MCF 10A (cell line): ENCODE results near the gene HEPHL1. TPM values are rescaled to one million over a fixed set of nuclear protein-coding genes. Genes with fewer than 3 reads are reported as not detected.
A peak's percentile ranks its signal among the peaks of the same experiment; 100 is the strongest.

Experiments used
- BruUV-seq: library from RNA; stranded (reverse); fragments of 400-500 nt; replicated peaks from 2 replicates; lab custom pipeline; 2021; lab: Mats Ljungman, UMichigan
- CTCF ChIA-PET: fragments of 300-600 bp; sonication (Branson Sonifier 250); formaldehyde crosslinking; extraction: SDS; loops from one replicate; lab custom pipeline; 2021; ENCODE audit warnings: antibody characterized with exemption, inconsistent platforms; lab: Yijun Ruan, JAX
- POLR2A ChIA-PET: fragments of 300-600, 350-650 bp; sonication (Branson Sonifier 250); formaldehyde crosslinking; extraction: SDS; loops from one replicate; lab custom pipeline; 2020; ENCODE audit warnings: antibody characterized with exemption, inconsistent platforms; lab: Yijun Ruan, JAX
- DNase-seq: peaks from one replicate; pipeline ENCODE4 v3.0.0-alpha.2; 2018; ENCODE audit not compliant: unreplicated experiment
- H3K27ac Mint-ChIP-seq: one replicate; pipeline ENCODE4 v1.8.0; 2022; ENCODE audit warnings: mild to moderate bottlenecking, low read depth, mixed read lengths; ENCODE audit not compliant: unreplicated experiment
- H3K27me3 Mint-ChIP-seq: one replicate; pipeline ENCODE4 v1.8.0; 2022; ENCODE audit warnings: mixed read lengths; ENCODE audit not compliant: insufficient read depth, unreplicated experiment
- H3K36me3 Mint-ChIP-seq: one replicate; pipeline ENCODE4 v1.8.0; 2022; ENCODE audit warnings: mild to moderate bottlenecking, moderate library complexity, mixed read lengths; ENCODE audit not compliant: insufficient read depth, unreplicated experiment
- H3K4me1 Mint-ChIP-seq: one replicate; pipeline ENCODE4 v1.8.0; 2022; ENCODE audit warnings: mixed read lengths; ENCODE audit not compliant: insufficient read depth, unreplicated experiment
- H3K4me3 Mint-ChIP-seq: one replicate; pipeline ENCODE4 v1.8.0; 2022; ENCODE audit warnings: mild to moderate bottlenecking, moderate library complexity, mixed read lengths; ENCODE audit not compliant: unreplicated experiment
- H3K9me3 Mint-ChIP-seq: one replicate; pipeline ENCODE4 v1.8.0; 2022; ENCODE audit warnings: mixed read lengths; ENCODE audit not compliant: unreplicated experiment
- intact Hi-C: fragments of 100-400 bp; cut with micrococcal nuclease; formaldehyde crosslinking; loops from 2 replicates; pipeline ENCODE4 v1.14.1; 2022
- total RNA-seq: library from RNA; stranded (reverse); gene quantifications from 2 replicates; pipeline ENCODE4 v1.2.3, GENCODE V29; 2022
- TF ChIP-seq, protein P1 (sequence below): fragments of 200-600 bp; IDR thresholded peaks from one replicate; pipeline ENCODE4 v1.8.0; 2022; ENCODE audit warnings: antibody characterized with exemption, mild to moderate bottlenecking; ENCODE audit not compliant: unreplicated experiment

HEPHL1 gene
- total RNA-seq, 1 experiment from 2014 or later, result not detected

DNA sequence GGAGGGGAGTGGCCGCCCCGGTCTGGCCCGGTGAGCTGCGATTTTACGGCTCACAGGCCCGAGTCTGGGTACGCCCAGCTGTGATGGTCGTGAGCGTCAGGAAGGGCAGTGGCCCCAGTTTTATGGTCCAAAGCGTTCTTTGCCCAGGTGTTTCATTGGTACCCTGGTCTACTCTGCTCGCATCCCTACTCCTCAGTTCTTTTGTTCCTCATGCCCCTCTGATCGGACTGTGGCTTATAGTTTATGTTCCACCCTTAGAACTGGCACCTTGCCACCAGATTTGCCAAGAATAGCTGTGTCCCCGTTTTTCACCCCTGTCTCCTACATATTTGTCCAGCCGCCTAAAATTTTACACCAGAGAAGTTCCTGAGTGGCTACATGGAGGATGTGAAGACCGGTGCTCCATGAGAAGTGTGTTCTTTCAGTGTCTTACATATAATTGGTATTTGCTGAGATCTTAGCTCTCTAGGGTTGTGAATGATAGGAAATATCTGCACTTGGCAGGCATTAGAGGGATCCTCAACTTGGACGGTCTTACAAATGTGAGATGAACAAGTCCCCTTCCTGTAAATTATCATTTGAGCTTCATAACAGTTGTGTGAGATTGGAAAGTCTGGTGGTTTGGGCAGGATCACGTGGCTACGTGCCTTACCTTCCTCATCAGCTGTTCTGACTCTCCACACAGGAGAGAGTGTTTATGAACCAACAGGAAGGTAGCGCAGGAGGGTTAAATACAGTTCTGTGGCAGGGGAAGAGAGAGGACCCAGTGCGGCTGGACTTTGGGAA is 108.6 kb downstream of the HEPHL1 start:
- Mint-ChIP-seq H3K36me3 (no peaks in the 10 kb centered on the region), H3K27me3 (no peaks in the 10 kb centered on the region), H3K4me1 (peaks cover 16% of the 10 kb centered on the region), H3K9me3 (no peaks in the 10 kb centered on the region), H3K4me3 (no peak overlapping the region), H3K27ac (no peak overlapping the region)
- BruUV-seq, result TSS peak; percentile 52
- TF ChIP-seq, protein P1, sequence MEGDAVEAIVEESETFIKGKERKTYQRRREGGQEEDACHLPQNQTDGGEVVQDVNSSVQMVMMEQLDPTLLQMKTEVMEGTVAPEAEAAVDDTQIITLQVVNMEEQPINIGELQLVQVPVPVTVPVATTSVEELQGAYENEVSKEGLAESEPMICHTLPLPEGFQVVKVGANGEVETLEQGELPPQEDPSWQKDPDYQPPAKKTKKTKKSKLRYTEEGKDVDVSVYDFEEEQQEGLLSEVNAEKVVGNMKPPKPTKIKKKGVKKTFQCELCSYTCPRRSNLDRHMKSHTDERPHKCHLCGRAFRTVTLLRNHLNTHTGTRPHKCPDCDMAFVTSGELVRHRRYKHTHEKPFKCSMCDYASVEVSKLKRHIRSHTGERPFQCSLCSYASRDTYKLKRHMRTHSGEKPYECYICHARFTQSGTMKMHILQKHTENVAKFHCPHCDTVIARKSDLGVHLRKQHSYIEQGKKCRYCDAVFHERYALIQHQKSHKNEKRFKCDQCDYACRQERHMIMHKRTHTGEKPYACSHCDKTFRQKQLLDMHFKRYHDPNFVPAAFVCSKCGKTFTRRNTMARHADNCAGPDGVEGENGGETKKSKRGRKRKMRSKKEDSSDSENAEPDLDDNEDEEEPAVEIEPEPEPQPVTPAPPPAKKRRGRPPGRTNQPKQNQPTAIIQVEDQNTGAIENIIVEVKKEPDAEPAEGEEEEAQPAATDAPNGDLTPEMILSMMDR, result no peak
- peak; percentile 36 for DNase-seq
- intact Hi-C loops, result loop anchor here (5.0 kb wide), 2 partner anchors 53 to 207 kb away; no protein-coding TSS in a partner anchor
- CTCF ChIA-PET, result interaction anchor here (0.8 to 2.1 kb wide), 9 partner anchors 12 to 235 kb away, joined by 3 to 10 read pairs (median 6); no protein-coding TSS in a partner anchor
- POLR2A ChIA-PET, result interaction anchor here (0.5 to 4.8 kb wide), 20 partner anchors 8 to 389 kb away, joined by 3 to 36 read pairs (median 6); partner anchors contain the start of genes C11orf54, MED17 and TAF1D

DNA sequence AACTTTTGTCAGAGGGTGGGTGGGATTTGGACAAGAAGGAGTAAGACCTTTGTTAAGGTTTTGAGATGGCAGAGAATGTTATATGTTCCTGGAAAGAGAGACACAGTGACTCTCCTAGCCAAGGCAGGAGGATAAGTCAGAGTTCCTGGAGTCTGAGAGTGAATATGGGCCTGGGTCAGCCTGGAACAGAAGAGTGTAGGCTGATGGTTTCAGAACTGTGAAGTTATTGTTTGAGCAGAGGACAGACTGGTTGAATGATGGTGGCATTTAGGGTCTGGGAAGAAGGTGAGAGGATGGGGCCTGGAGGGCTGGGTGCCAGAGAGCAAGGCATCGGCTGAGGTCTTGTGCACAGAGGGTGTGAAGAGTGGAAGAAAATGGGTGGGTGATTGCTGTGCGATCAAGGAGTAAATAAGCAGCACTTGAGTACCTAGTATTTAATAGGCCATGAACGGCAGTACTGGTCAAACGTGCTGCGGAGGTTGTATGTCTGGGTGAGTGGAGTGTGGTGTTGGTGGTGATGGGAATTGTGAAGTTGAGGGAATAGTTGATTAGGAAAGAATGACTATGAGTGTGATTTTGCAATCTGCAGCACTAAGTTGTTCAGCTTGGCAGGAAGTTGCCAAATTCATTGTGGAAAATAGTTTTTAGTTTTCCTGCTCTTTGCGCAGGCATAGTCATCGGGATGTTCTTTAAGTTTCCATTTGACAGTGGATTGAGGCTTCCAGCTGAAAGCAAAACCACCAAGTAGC is 109.3 kb downstream of the HEPHL1 start:
- ChIA-PET POLR2A (interaction anchor here (0.5 to 4.8 kb wide), 19 partner anchors 9 to 390 kb away, joined by 3 to 36 read pairs (median 8); partner anchors contain the start of genes ANKRD49, C11orf54, MRE11 and TAF1D), CTCF (interaction anchor here (0.8 to 2.3 kb wide), 7 partner anchors 14 to 56 kb away, joined by 4 to 20 read pairs (median 8); no protein-coding TSS in a partner anchor)
- peaks cover 21% of the 10 kb centered on the region for H3K4me1 Mint-ChIP-seq
- no peaks in the 10 kb centered on the region for H3K9me3 Mint-ChIP-seq
- TF ChIP-seq, protein P1, result no peak
- H3K27me3 Mint-ChIP-seq, result no peaks in the 10 kb centered on the region
- TSS peak; percentile 83 for BruUV-seq
- intact Hi-C loops, result loop anchor here (5.0 kb wide), 1 partner anchor 52 kb away; no protein-coding TSS in a partner anchor
- H3K36me3 Mint-ChIP-seq, result no peaks in the 10 kb centered on the region
- peak; percentile 91 for DNase-seq
- H3K27ac Mint-ChIP-seq, result no peak overlapping the region
- H3K4me3 Mint-ChIP-seq, result no peak overlapping the region

- H3K4me1 Mint-ChIP-seq, result peaks cover 28% of the 10 kb centered on the region
- intact Hi-C loops, result loop anchor here (5.0 kb wide), 1 partner anchor 51 kb away; no protein-coding TSS in a partner anchor
- CTCF ChIA-PET, result interaction anchor here (0.6 to 2.3 kb wide), 7 partner anchors 14 to 281 kb away, joined by 3 to 20 read pairs (median 4); no protein-coding TSS in a partner anchor
- H3K27me3 Mint-ChIP-seq, result no peaks in the 10 kb centered on the region
- BruUV-seq, result no TSS peak
- H3K36me3 Mint-ChIP-seq, result no peaks in the 10 kb centered on the region
- H3K9me3 Mint-ChIP-seq, result no peaks in the 10 kb centered on the region
- no peak overlapping the region for H3K27ac Mint-ChIP-seq
- TF ChIP-seq, protein P1, result no peak
- no peak overlapping the region for H3K4me3 Mint-ChIP-seq
- POLR2A ChIA-PET, result interaction anchor here (0.9 to 4.8 kb wide), 13 partner anchors 8 to 391 kb away, joined by 3 to 36 read pairs (median 6); partner anchors contain the start of genes ANKRD49, C11orf54, MRE11 and TAF1D
- DNase-seq, result peak; percentile 46
Measured at GRCh38 chr11:94131047-94131717, 110.0 kb downstream of the HEPHL1 start.
